ENCODE measurements around the gene MBP. TPM values are rescaled to one million over a fixed set of nuclear protein-coding genes. Genes with fewer than 3 reads are reported as not detected.

MBP gene
- total RNA-seq, 1 experiment from 2014 or later, result not detected

GRCh38 chr18:77140439-77141109, 8.0 kb upstream of the MBP start:
- no peak for DNase-seq (ENCODE audit: low spot score)
- CTCF ChIA-PET, result no interaction called here
- TF ChIP-seq CTCF (conservative IDR thresholded peaks at IDR 0.05; ENCODE audit: low read depth, low read length), result no peak
- no peak for TF ChIP-seq EZH2 (IDR thresholded peaks at IDR 0.05; ENCODE audit: borderline replicate concordance, low read depth, low read length, poor library complexity, severe bottlenecking)
- H3K9me3 ChIP-seq (ENCODE audit: low read depth, low read length, poor library complexity, severe bottlenecking), result no peaks in the 10 kb centered on the region
- no peaks in the 10 kb centered on the region for H3K27me3 ChIP-seq (replicated peaks; ENCODE audit: insufficient read depth, low read depth, low read length, poor library complexity)
- intact Hi-C loops (cut with micrococcal nuclease; ENCODE audit: unreplicated experiment), result no loop called here
- H3K4me3 ChIP-seq (ENCODE audit: low read depth, low read length, poor library complexity, severe bottlenecking), result no peak overlapping the region
- POLR2A ChIA-PET (ENCODE audit: low non-redundant PET), result no interaction called here
- H3K4me1 ChIP-seq (ENCODE audit: insufficient read depth, low read length, poor library complexity, severe bottlenecking), result no peaks in the 10 kb centered on the region
- H3K36me3 ChIP-seq (ENCODE audit: insufficient read depth, low read length, poor library complexity, severe bottlenecking), result no peaks in the 10 kb centered on the region
- no TSS peak for BruUV-seq (replicated peaks)
- no peak overlapping the region for H3K27ac ChIP-seq (ENCODE audit: low read depth, low read length, poor library complexity, severe bottlenecking)

DNA sequence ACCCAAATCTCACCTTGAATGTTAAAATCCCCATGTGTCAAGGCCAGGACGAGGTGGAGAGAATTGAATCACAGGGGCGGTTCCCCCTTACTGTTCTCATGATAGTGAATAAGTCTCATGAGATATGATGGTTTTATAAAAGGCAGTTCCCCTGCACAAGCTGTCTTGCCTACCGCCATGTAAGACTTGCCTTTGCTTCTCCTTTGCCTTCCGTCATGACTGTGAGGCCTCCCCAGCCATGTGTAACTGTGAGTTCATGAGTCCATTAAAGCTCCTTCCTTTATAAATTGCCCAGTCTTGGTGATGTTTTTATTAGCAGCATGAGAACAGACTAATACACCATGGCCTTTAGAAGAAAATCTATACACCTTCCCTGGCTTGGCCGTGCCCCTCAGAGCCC, 7.4 kb upstream of the MBP start:
- no peak overlapping the region for H3K27ac ChIP-seq (ENCODE audit: low read depth, low read length, poor library complexity, severe bottlenecking)
- no TSS peak for BruUV-seq (replicated peaks)
- DNase-seq (ENCODE audit: low spot score), result no peak
- H3K4me1 ChIP-seq (ENCODE audit: insufficient read depth, low read length, poor library complexity, severe bottlenecking), result no peaks in the 10 kb centered on the region
- no peaks in the 10 kb centered on the region for H3K9me3 ChIP-seq (ENCODE audit: low read depth, low read length, poor library complexity, severe bottlenecking)
- H3K4me3 ChIP-seq (ENCODE audit: low read depth, low read length, poor library complexity, severe bottlenecking), result no peak overlapping the region
- ChIA-PET CTCF (no interaction called here), POLR2A (ENCODE audit: low non-redundant PET) (no interaction called here)
- TF ChIP-seq EZH2 (IDR thresholded peaks at IDR 0.05; ENCODE audit: borderline replicate concordance, low read depth, low read length, poor library complexity, severe bottlenecking), result no peak
- TF ChIP-seq CTCF (conservative IDR thresholded peaks at IDR 0.05; ENCODE audit: low read depth, low read length), result no peak
- intact Hi-C loops (cut with micrococcal nuclease; ENCODE audit: unreplicated experiment), result no loop called here
- H3K36me3 ChIP-seq (ENCODE audit: insufficient read depth, low read length, poor library complexity, severe bottlenecking), result no peaks in the 10 kb centered on the region
- H3K27me3 ChIP-seq (replicated peaks; ENCODE audit: insufficient read depth, low read depth, low read length, poor library complexity), result no peaks in the 10 kb centered on the region

DNA sequence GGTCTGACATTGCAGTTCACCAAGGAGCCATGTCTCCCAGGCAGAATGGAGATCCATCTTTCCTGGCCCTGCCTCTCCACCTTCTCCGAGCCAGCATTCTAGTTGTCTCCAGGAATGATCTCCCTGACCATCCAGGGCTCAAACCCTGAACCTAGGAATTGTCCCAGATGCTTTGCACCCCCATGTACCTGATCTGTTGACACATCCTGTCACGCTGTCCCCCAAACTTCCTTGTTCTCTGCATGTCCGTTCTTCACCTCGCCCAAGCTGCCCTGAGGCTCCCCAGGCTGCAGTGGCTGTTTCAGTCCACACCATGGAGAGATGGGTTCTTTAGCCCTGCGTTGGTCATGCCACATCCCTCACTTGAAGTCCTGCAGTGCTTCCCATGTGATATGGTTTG, 7.0 kb upstream of the MBP start:
- no peak overlapping the region for H3K4me3 ChIP-seq (ENCODE audit: low read depth, low read length, poor library complexity, severe bottlenecking)
- DNase-seq (ENCODE audit: low spot score), result no peak
- peaks cover under 1% of the 10 kb centered on the region for H3K27me3 ChIP-seq (replicated peaks; ENCODE audit: insufficient read depth, low read depth, low read length, poor library complexity)
- H3K27ac ChIP-seq (ENCODE audit: low read depth, low read length, poor library complexity, severe bottlenecking), result no peak overlapping the region
- H3K9me3 ChIP-seq (ENCODE audit: low read depth, low read length, poor library complexity, severe bottlenecking), result no peaks in the 10 kb centered on the region
- BruUV-seq (replicated peaks), result no TSS peak
- H3K36me3 ChIP-seq (ENCODE audit: insufficient read depth, low read length, poor library complexity, severe bottlenecking), result no peaks in the 10 kb centered on the region
- ChIA-PET CTCF (no interaction called here), POLR2A (ENCODE audit: low non-redundant PET) (no interaction called here)
- no peak for TF ChIP-seq EZH2 (IDR thresholded peaks at IDR 0.05; ENCODE audit: borderline replicate concordance, low read depth, low read length, poor library complexity, severe bottlenecking)
- TF ChIP-seq CTCF (conservative IDR thresholded peaks at IDR 0.05; ENCODE audit: low read depth, low read length), result no peak
- no peaks in the 10 kb centered on the region for H3K4me1 ChIP-seq (ENCODE audit: insufficient read depth, low read length, poor library complexity, severe bottlenecking)
- intact Hi-C loops (cut with micrococcal nuclease; ENCODE audit: unreplicated experiment), result no loop called here
